ENCODE measurements around the gene ZNF423. TPM values are rescaled to one million over a fixed set of nuclear protein-coding genes. Genes with fewer than 3 reads are reported as not detected.

The ZNF423 gene
- total RNA-seq, 1 experiment from 2014 or later, result 0.20 TPM

DNA sequence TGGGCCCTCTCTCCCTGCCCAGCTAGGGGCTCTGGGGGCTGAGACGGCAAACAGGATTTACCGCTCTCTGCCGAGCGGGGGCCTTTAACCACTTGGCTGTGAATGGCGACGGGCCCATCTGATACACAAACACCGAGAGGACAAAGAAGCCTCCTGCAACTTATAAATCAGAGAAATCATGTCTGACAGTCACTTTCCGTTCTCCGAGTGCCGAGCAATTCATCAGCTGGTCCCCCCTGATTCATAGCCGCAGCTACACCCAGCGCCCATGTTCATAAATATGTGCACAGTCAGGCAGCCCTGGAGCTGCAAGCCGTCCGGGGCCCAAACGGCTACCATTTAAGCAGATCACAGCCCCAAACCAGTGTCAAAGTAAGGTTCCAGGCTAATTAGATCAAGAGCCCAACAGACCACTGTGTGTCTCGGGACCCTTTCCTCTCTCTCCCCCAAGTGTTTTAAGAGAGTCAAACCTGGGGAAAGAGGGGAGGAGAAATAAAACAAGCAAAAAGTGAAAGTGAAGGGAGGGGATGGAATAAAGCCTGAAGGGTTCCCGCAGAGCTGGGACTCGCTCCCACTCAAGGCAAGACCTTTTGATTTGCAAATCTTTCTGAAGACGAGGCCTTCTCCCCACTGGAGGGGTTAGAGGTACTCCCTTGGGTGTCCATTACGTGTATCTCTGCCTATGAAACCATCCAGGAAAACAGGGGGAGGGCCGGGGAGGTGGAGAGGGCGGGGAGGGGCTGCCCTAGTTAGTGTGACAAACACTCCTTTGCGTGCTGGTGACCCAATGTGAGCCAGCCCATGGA lies 327.6 kb downstream of the ZNF423 start:
- Mint-ChIP-seq H3K36me3 (ENCODE audit: insufficient read depth, unreplicated experiment) (no peaks in the 10 kb centered on the region), H3K27ac (ENCODE audit: unreplicated experiment) (no peak overlapping the region), H3K4me3 (ENCODE audit: unreplicated experiment) (no peak overlapping the region), H3K4me1 (ENCODE audit: low read depth, unreplicated experiment) (no peaks in the 10 kb centered on the region), H3K27me3 (ENCODE audit: insufficient read depth, unreplicated experiment) (peaks cover 24% of the 10 kb centered on the region), H3K9me3 (ENCODE audit: unreplicated experiment) (no peaks in the 10 kb centered on the region)
- no peak for DNase-seq
- Histone ChIP-seq H3K9me3 (no peaks in the 10 kb centered on the region), H3K4me3 (ENCODE audit: low read depth, low read length) (no peak overlapping the region), H3K27me3 (replicated peaks; ENCODE audit: control insufficient read depth, insufficient read depth, low read length) (peaks cover 1% of the 10 kb centered on the region), H3K36me3 (ENCODE audit: control insufficient read depth, insufficient read depth, low read length) (no peaks in the 10 kb centered on the region), H3K4me1 (no peaks in the 10 kb centered on the region)
- TF ChIP-seq, protein P1, sequence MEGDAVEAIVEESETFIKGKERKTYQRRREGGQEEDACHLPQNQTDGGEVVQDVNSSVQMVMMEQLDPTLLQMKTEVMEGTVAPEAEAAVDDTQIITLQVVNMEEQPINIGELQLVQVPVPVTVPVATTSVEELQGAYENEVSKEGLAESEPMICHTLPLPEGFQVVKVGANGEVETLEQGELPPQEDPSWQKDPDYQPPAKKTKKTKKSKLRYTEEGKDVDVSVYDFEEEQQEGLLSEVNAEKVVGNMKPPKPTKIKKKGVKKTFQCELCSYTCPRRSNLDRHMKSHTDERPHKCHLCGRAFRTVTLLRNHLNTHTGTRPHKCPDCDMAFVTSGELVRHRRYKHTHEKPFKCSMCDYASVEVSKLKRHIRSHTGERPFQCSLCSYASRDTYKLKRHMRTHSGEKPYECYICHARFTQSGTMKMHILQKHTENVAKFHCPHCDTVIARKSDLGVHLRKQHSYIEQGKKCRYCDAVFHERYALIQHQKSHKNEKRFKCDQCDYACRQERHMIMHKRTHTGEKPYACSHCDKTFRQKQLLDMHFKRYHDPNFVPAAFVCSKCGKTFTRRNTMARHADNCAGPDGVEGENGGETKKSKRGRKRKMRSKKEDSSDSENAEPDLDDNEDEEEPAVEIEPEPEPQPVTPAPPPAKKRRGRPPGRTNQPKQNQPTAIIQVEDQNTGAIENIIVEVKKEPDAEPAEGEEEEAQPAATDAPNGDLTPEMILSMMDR (IDR thresholded peaks at IDR 0.05; ENCODE audit: insufficient read depth in 1 of 2, low read depth in 1 of 2, low read length in 1 of 2, severe bottlenecking in 1 of 2, unreplicated experiment in 1 of 2), result no peak
- intact Hi-C loops (cut with micrococcal nuclease; ENCODE audit: unreplicated experiment), result no loop called here
- POLR2A ChIA-PET, result no interaction called here
- no TSS peak for BruUV-seq (replicated peaks)
- CTCF ChIA-PET, result no interaction called here

GRCh38 chr16:49527611-49528010 lies 328.3 kb downstream of the ZNF423 start:
- TF ChIP-seq, protein P1 (IDR thresholded peaks at IDR 0.05; ENCODE audit: insufficient read depth in 1 of 2, low read depth in 1 of 2, low read length in 1 of 2, severe bottlenecking in 1 of 2, unreplicated experiment in 1 of 2), result no peak
- H3K27ac Mint-ChIP-seq (ENCODE audit: unreplicated experiment), result no peak overlapping the region
- no TSS peak for BruUV-seq (replicated peaks)
- Histone ChIP-seq H3K27me3 (replicated peaks; ENCODE audit: control insufficient read depth, insufficient read depth, low read length) (peaks cover 1% of the 10 kb centered on the region), H3K9me3 (no peaks in the 10 kb centered on the region), H3K4me3 (ENCODE audit: low read depth, low read length) (no peak overlapping the region), H3K36me3 (ENCODE audit: control insufficient read depth, insufficient read depth, low read length) (no peaks in the 10 kb centered on the region), H3K4me1 (no peaks in the 10 kb centered on the region)
- no peaks in the 10 kb centered on the region for H3K9me3 Mint-ChIP-seq (ENCODE audit: unreplicated experiment)
- ChIA-PET CTCF (no interaction called here), POLR2A (no interaction called here)
- peaks cover 21% of the 10 kb centered on the region for H3K27me3 Mint-ChIP-seq (ENCODE audit: insufficient read depth, unreplicated experiment)
- no peak overlapping the region for H3K4me3 Mint-ChIP-seq (ENCODE audit: unreplicated experiment)
- intact Hi-C loops (cut with micrococcal nuclease; ENCODE audit: unreplicated experiment), result no loop called here
- DNase-seq, result no peak
- H3K36me3 Mint-ChIP-seq (ENCODE audit: insufficient read depth, unreplicated experiment), result no peaks in the 10 kb centered on the region
- no peaks in the 10 kb centered on the region for H3K4me1 Mint-ChIP-seq (ENCODE audit: low read depth, unreplicated experiment)

GRCh38 chr16:49526860-49527365 lies 329.0 kb downstream of the ZNF423 start:
- H3K4me3 ChIP-seq (ENCODE audit: low read depth, low read length), result no peak overlapping the region
- no peaks in the 10 kb centered on the region for H3K4me1 ChIP-seq
- ChIA-PET CTCF (no interaction called here), POLR2A (no interaction called here)
- H3K27me3 ChIP-seq (replicated peaks; ENCODE audit: control insufficient read depth, insufficient read depth, low read length), result peaks cover 1% of the 10 kb centered on the region
- Mint-ChIP-seq H3K4me1 (ENCODE audit: low read depth, unreplicated experiment) (no peaks in the 10 kb centered on the region), H3K4me3 (ENCODE audit: unreplicated experiment) (no peak overlapping the region), H3K36me3 (ENCODE audit: insufficient read depth, unreplicated experiment) (no peaks in the 10 kb centered on the region), H3K27me3 (ENCODE audit: insufficient read depth, unreplicated experiment) (peaks cover 23% of the 10 kb centered on the region), H3K27ac (ENCODE audit: unreplicated experiment) (no peak overlapping the region), H3K9me3 (ENCODE audit: unreplicated experiment) (no peaks in the 10 kb centered on the region)
- no TSS peak for BruUV-seq (replicated peaks)
- TF ChIP-seq, protein P1 (IDR thresholded peaks at IDR 0.05; ENCODE audit: insufficient read depth in 1 of 2, low read depth in 1 of 2, low read length in 1 of 2, severe bottlenecking in 1 of 2, unreplicated experiment in 1 of 2), result no peak
- H3K36me3 ChIP-seq (ENCODE audit: control insufficient read depth, insufficient read depth, low read length), result no peaks in the 10 kb centered on the region
- intact Hi-C loops (cut with micrococcal nuclease; ENCODE audit: unreplicated experiment), result no loop called here
- no peak for DNase-seq
- H3K9me3 ChIP-seq, result no peaks in the 10 kb centered on the region
